ENCODE data around the gene CTDP1.

- TF ChIP-seq CTCF (conservative IDR thresholded peaks at IDR 0.05 in 1 of 2, IDR thresholded peaks at IDR 0.05 in 1 of 2; ENCODE audit: extremely low read depth in 1 of 2, insufficient read depth in 1 of 2, low read depth in 1 of 2, low read length in 2 of 2) (no peak), EZH2 (IDR thresholded peaks at IDR 0.05; ENCODE audit: borderline replicate concordance, low read length) (no peak)
These were observed 17.6 kb downstream of the CTDP1 start for GRCh38 chr18:79697178-79697577.

All from mammary epithelial cell (primary cell).